Stimulated activated CD4-positive, alpha-beta T cell treated with anti-CD3 and anti-CD28 coated beads, TNF-alpha, amount 100 ng/mL, for 4 hours (primary cell): Measurements from ENCODE around the gene RAB3IP.
"Not testable (repeated sequence)": the region's sequence is repeated elsewhere in the genome, so short reads cannot be mapped to it uniquely, and the experiment has no call there.

Source experiments
- DNase-seq, 3 experiments: peaks; one replicate each; pipeline ENCODE4 v3.0.0-alpha.2; 2020; ENCODE audit warnings: low read depth in 3 of 3

RAB3IP gene

DNA sequence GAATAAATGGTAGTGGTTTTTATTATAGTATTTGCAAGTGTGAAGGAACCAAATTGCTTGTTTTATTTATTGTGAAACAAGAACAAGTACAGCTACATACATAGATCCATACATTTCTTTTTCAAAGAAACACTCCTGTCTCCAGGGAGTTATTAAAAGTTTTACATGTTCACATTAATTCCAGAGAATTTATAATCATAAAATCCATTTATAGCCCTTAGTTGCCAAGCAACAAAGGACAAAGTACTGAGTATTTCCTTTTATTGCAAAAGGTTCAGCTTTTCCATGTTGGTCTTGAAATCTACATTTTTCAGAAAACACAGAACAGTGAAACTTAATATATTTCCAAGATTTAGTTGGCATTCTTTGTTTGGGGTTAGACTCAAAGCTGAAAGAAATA, 95.9 kb downstream of the RAB3IP start:
- no peak for DNase-seq

DNA sequence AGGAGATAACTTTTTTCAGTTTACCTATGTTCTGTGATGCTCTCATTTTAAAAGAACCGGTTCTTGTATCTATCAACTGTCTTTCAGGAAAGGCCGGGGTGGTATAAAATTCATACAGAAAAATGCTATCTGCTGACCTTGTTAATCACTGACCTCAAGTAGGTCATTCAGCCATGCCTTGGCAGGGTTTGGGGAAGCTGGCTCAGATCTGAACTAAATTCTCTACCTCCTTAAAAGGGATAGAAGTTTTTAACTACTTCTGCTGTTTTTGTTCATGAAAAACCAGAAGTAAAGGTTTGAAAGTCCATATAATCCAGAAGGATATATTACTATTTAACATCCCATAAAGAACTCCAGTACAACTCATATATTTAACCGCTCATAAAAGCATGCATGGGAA, 96.4 kb downstream of the RAB3IP start:
- DNase-seq: no peak

DNA sequence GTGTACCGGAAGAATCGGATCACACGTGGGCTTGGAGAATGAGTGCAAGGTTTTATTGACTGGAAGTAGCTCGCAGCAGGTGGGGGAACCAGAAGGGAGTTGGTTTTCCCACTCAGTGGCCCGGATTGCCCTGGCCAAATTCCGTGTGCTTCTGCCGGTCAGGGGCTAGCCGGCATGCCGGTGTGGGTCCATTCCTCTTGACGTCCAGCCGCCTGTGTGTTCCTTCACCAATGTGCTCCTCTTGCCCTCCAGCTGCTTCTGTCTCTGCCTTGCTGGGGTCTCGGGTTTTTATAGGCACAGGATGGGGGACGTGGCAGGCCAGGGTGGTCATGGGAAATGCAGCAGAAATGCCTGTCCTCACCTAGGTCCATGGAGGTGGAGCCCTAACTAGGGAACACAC, 97.4 kb downstream of the RAB3IP start:
- no peak for DNase-seq

DNA sequence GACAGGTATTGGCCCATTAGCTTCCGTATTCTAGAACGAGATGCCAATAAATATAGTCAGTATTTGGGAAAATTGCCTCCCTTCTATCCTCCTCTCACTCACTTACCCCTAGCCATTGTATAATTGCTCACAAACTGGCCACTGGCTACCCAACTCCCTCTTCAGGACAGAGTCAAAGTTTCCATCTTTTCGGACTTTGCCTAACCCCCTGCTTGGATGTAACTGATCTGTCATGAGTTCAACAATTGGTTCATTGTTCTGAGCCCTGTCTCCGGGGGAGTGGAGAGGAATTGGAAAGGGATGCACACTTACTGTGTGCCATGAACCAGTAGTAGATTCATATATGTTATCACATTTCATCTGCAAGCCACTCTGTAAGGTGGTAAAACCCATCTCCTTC, 98.5 kb downstream of the RAB3IP start:
- no peak for DNase-seq

DNA sequence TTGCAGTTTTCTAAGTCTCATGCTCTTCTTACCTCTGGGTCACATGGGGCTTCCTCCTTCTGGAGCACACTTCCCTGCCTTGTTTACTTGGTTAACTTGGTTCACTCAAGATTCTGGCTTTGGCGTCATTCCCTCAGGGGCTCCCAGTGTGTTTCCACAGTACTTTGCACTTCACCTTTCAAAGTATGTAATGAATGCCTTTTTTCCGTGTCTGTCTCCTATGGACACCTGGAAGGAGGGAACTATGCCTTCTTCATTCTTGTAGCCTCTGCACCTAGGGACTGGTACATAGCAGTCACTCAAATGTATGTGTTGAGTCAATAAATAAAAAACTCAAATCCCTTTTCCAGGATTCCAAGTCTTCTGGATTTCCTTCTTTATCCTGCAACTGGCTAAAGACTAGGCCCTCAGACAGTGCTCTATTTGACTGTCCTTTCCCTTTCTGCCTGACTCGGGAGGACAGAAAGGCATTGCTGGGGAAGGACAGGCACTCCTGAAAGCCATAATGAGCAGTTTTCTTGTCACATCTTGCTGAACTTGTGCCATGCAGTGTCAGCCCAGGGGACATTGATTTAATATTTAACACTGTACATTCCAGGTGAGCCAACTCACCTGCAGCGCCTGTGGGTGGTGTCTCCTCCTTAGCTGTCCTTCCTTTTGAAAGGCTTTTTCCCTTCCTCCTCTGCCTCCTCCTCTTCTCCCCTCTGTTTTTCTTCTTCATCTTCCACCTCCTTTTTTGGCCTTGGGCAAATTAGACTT, 99.2 kb downstream of the RAB3IP start:
- DNase-seq: no peak

DNA sequence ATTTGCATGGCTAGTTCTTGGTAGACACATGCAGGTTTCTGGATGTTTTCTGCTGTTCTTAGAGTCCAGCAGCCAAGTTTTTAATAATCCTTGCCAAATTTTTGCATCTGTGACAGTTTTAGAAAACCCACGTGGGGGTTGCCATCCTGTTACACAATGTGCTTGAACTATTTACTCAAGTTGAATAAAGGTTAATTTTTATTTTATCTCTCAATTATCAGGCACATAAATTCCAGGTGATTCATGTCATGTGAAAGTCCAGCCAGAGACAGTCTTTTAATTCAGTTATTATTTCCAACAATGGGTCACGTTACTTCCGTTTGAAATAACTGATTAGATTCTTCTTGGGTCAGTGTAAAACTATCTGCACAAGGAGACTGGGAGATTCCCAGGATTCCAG, 102.1 kb downstream of the RAB3IP start:
- no peak for DNase-seq

DNA sequence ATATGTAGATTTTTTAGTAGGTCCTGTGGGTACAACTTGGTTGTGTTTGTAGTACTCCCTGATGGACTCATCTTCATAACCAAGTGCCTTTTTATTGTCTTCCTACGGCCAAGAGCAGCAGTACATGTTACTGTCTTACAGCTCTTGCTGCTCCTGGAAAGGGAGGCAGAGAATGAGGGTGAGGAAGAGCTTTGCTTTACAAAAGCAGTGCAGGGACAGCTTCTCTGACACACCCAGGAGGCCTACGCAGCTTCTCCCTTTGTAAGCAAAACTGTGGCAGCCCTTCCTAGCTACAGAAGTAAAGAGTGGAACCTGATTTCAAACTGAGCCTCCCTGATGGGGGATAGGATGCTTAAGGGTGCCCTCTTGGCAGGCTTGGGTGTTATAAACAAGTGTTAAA, 104.9 kb downstream of the RAB3IP start:
- DNase-seq: no peak

DNA sequence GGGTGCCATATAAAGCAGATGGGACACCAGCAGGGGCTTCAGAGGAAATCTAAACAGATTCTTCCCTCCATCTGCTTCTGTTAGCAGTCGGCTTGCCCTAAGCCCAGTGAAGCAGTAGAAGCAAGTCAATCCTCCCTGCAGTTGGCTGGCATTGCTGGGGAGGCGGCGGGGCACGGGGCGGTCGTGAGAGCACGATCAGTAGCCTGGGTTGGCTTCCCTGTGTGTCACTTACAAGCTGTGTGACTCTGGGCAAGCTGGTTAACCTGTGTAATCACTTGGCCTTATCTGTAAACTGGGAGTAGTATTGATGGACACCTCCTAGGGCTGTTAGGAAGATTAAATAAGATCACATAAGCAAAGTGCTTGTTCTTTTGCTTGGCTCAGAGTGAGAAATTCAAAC, 105.8 kb downstream of the RAB3IP start:
- no peak for DNase-seq

DNA sequence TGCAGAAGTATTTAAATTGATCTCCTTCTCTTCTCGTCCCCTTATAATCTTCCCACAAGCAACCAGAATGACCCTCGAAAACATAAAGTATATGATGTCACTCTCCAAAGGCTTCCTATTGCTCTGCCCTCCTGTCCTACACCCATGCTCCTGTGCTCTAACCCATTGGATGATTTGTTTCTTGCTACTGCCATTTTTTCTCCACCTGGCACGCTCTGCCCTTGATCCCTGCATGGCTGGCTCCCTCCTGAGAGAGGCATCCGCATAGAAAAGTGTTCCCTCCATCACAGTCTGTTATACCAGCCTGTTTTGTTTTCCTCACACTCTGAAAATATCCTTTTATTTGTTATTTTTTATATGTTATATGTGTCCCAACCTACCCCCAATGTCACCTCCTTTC, 106.2 kb downstream of the RAB3IP start:
- DNase-seq: no peak

DNA sequence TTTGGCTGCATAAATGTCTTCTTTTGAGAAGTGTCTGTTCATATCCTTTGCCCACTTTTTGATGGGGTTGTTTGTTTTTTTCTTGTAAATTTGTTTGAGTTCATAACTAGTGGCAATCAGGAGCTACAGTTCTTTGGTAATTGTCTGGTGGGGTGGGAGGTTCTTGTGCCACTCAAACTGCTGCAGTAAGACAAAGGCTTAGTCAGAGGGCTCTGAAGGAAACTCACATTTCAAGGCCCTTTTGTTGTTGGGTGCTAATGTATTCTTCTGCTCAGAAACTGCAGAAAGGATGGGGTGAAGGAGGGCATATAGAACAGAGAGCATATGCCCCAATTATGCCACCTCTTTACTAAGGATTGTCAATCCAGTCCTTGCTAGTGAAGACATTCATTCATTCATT, 108.3 kb downstream of the RAB3IP start:
- no peak for DNase-seq

DNA sequence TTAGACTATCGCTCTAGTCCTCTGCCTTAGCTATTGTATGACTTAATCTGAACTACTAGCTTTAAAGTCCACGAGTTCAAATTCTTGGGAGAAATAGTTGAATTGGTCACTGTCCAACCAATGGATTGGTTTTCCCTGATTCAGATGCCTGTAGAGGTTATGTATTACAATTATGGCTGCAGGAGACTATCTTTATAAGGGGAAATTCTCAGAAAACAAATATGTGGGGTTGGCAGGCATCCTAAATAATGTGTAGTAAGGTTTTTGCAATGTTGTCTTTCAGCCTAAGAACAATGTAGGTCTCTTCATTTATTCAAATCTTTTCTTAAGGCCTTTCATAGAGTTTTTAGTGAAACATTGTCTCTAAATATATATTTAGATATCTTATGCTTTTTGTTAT, 113.3 kb downstream of the RAB3IP start:
- DNase-seq: no peak

DNA sequence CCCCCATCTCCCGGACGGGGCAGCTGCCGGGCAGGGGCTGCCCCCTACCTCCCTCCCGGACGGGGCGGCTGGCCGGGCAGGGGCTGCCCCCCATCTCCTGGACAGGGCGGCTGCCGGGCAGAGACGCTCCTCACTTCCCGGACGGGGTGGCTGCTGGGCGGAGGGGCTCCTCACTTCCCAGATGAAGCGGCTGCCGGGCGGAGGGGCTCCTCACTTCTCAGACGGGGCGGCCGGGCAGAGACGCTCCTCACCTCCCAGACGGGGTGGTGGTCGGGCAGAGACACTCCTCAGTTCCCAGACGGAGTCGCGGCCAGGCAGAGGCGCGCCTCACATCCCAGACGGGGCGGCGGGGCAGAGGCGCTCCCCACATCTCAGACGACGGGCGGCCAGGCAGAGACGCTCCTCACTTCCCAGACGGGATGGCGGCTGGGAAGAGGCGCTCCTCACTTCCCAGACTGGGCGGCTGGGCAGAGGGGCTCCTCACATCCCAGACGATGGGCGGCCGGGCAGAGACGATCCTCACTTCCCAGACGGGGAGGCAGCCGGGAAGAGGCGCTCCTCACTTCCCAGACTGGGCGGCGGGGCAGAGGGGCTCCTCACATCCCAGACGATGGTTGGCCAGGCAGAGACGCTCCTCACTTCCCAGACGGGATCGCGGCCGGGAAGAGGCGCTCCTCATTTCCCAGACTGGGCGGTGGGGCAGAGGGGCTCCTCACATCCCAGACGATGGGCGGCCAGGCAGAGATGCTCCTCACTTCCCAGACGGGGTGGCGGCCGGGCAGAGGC, 114.7 kb downstream of the RAB3IP start:
- DNase-seq: not testable (repeated sequence)

DNA sequence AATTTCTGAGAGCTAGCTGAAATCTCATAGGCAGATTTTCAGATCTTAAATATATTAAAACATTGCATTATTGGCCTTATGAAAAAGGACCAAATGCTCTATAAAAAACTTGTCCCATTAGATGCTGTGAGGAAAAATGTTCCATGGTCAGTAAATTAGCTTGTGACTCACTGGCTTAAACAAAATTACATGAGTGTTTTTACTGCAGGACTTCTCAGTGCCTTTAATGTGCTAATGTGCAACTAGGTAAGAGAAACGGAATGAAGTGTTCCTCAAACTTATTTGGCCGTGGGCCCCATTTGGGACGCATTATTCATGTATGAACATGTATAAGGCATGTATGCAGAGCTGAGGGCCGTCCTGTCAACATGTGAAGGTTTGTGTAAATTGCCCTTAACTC, 128.0 kb downstream of the RAB3IP start:
- no peak for DNase-seq

DNA sequence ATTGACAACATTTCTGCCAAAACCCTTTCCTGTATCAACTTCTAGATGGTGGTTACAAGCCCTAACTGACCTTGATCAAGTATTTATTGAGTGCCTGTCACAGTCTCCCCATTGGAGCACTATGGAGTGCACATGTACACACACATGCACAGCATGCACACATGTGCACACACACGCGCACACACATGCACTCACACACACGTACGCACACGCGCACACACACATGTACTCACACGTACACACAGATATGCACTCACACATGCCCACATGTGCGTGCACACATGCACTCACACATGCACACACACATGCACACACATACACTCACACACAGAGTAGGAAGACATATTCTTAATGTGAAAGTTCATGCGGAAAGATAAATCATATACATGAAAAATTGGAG, 130.0 kb downstream of the RAB3IP start:
- no peak for DNase-seq

DNA sequence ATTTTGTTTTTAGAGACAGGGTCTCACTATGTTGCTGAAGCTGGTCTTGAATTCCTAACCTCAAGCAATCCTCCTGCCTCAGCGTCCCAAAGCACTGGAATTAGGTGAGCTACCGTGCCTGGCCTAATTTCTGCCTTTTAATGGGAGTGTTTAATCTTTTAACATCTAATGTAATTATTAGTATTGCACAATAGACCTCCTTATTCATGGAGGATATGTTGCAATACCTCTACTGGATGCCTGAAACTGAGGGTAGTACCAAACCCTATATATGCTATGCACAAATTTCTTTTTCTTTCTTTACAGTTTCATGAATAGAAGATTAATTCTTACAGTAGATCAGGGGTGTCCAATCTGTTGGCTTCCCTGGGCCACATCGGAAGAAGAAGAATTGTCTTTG, 134.1 kb downstream of the RAB3IP start:
- DNase-seq: no peak
